IMR-90 (cell line): ENCODE results near the gene NEDD4L. TPM values are rescaled to one million over a fixed set of nuclear protein-coding genes. Genes with fewer than 3 reads are reported as not detected.

Source experiments
- ATAC-seq: fragments of 200-7000 bp; cut with Tn5 transposase; 2 replicates; pipeline ENCODE4 v1.9.1; 2020; ENCODE audit warnings: low read depth, mild to moderate bottlenecking, moderate library complexity
- BruUV-seq: library from RNA; stranded (reverse); fragments of 400-500 nt; replicated peaks from 2 replicates; lab custom pipeline; 2021; lab: Mats Ljungman, UMichigan
- CTCF ChIA-PET: fragments of 300-600 bp; formaldehyde crosslinking; extraction: SDS; loops from one replicate; lab custom pipeline; 2021; ENCODE audit warnings: antibody characterized with exemption; lab: Yijun Ruan, JAX
- POLR2A ChIA-PET: fragments of 300-600 bp; sonication (Branson Sonifier 250); formaldehyde crosslinking; loops from one replicate; lab custom pipeline; 2022; ENCODE audit warnings: antibody characterized with exemption; ENCODE audit not compliant: unreplicated experiment; lab: Charles Lee
- DNase-seq: peaks from one replicate; pipeline ENCODE4 v3.0.0; 2013
- H2AFZ ChIP-seq: replicated peaks from 2 replicates; pipeline ENCODE3; 2013; ENCODE audit warnings: low read length, mild to moderate bottlenecking; ENCODE audit not compliant: poor library complexity
- H2AK5ac ChIP-seq: 2 replicates; pipeline ENCODE4 v1.6.1; 2013; ENCODE audit warnings: low read depth, low read length, inconsistent platforms
- H2AK9ac ChIP-seq: replicated peaks from 2 replicates; pipeline ENCODE3; 2013; ENCODE audit warnings: mild to moderate bottlenecking, low read depth, low read length, moderate library complexity; ENCODE audit not compliant: poor library complexity
- H2BK120ac ChIP-seq: 2 replicates; pipeline ENCODE4 v1.6.1; 2013; ENCODE audit warnings: low read depth, low read length, inconsistent platforms
- H2BK15ac ChIP-seq: 3 replicates; pipeline ENCODE4 v1.6.1; 2013; ENCODE audit warnings: low read depth, low read length, inconsistent platforms
- H2BK20ac ChIP-seq: 2 replicates; pipeline ENCODE4 v1.6.1; 2013; ENCODE audit warnings: low read depth, mild to moderate bottlenecking, inconsistent platforms, low read length, moderate library complexity
- H2BK5ac ChIP-seq: 2 replicates; pipeline ENCODE4 v1.6.1; 2013; ENCODE audit warnings: mild to moderate bottlenecking, low read depth, low read length, inconsistent platforms; ENCODE audit not compliant: poor library complexity, severe bottlenecking
- H3K14ac ChIP-seq: replicated peaks from 2 replicates; pipeline ENCODE4 v1.6.1; 2013; ENCODE audit warnings: low read depth, low read length, inconsistent platforms
- H3K18ac ChIP-seq: 2 replicates; pipeline ENCODE4 v1.6.1; 2013; ENCODE audit warnings: low read depth, low read length, control low read depth
- H3K23ac ChIP-seq: 2 replicates; pipeline ENCODE4 v1.6.1; 2013; ENCODE audit warnings: low read depth, low read length, inconsistent platforms
- H3K27ac ChIP-seq: 2 replicates; pipeline ENCODE4 v1.5.1; 2013; ENCODE audit warnings: mild to moderate bottlenecking, control low read depth, low read length; ENCODE audit not compliant: insufficient read depth
- H3K27me3 ChIP-seq: 2 replicates; pipeline ENCODE4 v1.6.1; 2013; ENCODE audit warnings: low read length; ENCODE audit not compliant: control insufficient read depth, insufficient read depth
- H3K36me3 ChIP-seq: 2 replicates; pipeline ENCODE4 v1.6.1; 2013; ENCODE audit warnings: low read length, mixed read lengths; ENCODE audit not compliant: control insufficient read depth, insufficient read depth
- H3K4ac ChIP-seq: 2 replicates; pipeline ENCODE4 v1.6.1; 2013; ENCODE audit warnings: low read depth, low read length, inconsistent platforms
- H3K4me1 ChIP-seq: 2 replicates; pipeline ENCODE4 v1.6.1; 2013; ENCODE audit warnings: low read length, mixed read lengths; ENCODE audit not compliant: control insufficient read depth, insufficient read depth
- H3K4me2 ChIP-seq: 2 replicates; pipeline ENCODE4 v1.6.1; 2013; ENCODE audit warnings: low read depth, mild to moderate bottlenecking, control low read depth, low read length, moderate library complexity
- H3K4me3 ChIP-seq: 2 replicates; pipeline ENCODE4 v1.5.1; 2013; ENCODE audit warnings: low read depth, mild to moderate bottlenecking, control low read depth, low read length, moderate library complexity; ENCODE audit not compliant: insufficient read depth
- H3K56ac ChIP-seq: 2 replicates; pipeline ENCODE4 v1.6.1; 2013; ENCODE audit warnings: low read length, inconsistent platforms; ENCODE audit not compliant: insufficient read depth; ENCODE audit errors: extremely low read depth
- H3K79me1 ChIP-seq, 2 experiments: 2 replicates each; pipeline ENCODE4 v1.6.1; 2013; ENCODE audit warnings: low read length in 2 of 2, inconsistent platforms in 1 of 2, low read depth in 1 of 2
- H3K9ac ChIP-seq: 2 replicates; pipeline ENCODE4 v1.6.1; 2013; ENCODE audit warnings: low read depth, low read length, control low read depth
- H3K9me1 ChIP-seq: 2 replicates; pipeline ENCODE4 v1.6.1; 2013; ENCODE audit warnings: low read length, inconsistent platforms; ENCODE audit not compliant: insufficient read depth
- H3K9me3 ChIP-seq: 2 replicates; pipeline ENCODE4 v1.6.1; 2013; ENCODE audit warnings: low read length; ENCODE audit not compliant: control insufficient read depth, insufficient read depth
- H4K20me1 ChIP-seq: 2 replicates; pipeline ENCODE4 v1.6.1; 2013; ENCODE audit warnings: low read length, inconsistent platforms; ENCODE audit not compliant: insufficient read depth
- H4K5ac ChIP-seq: 2 replicates; pipeline ENCODE4 v1.6.1; 2013; ENCODE audit warnings: mild to moderate bottlenecking, low read depth, low read length, control low read depth
- H4K8ac ChIP-seq, 2 experiments: 2 replicates each; pipeline ENCODE4 v1.6.1; 2013; ENCODE audit warnings: low read depth in 2 of 2, low read length in 2 of 2, control low read depth in 1 of 2, inconsistent platforms in 1 of 2
- H4K91ac ChIP-seq: 2 replicates; pipeline ENCODE4 v1.6.1; 2013; ENCODE audit warnings: low read depth, low read length, inconsistent platforms; ENCODE audit not compliant: insufficient read depth
- BHLHE40 ChIP-seq: fragments of 150-350 bp; IDR thresholded peaks from 2 replicates; pipeline ENCODE4 v1.6.1; 2016; ENCODE audit warnings: mild to moderate bottlenecking, low read depth, low read length
- CEBPB ChIP-seq: IDR thresholded peaks from 2 replicates; pipeline ENCODE4 v1.6.1; 2012; ENCODE audit warnings: low read depth, low read length, improper control_type of control experiment
- CHD1 ChIP-seq: IDR thresholded peaks from 2 replicates; pipeline ENCODE4 v1.6.1; 2012; ENCODE audit warnings: low read depth, low read length, improper control_type of control experiment
- CTCF ChIP-seq: conservative IDR thresholded peaks from 2 replicates; pipeline ENCODE4 v1.5.1; 2012; ENCODE audit warnings: mild to moderate bottlenecking, low read depth, low read length, improper control_type of control experiment
- ELK1 ChIP-seq: fragments of 150-350 bp; IDR thresholded peaks from 2 replicates; pipeline ENCODE4 v1.6.1; 2016; ENCODE audit warnings: low read depth, mild to moderate bottlenecking, low read length, moderate library complexity, borderline replicate concordance
- FOS ChIP-seq: fragments of 150-350 bp; IDR thresholded peaks from 2 replicates; pipeline ENCODE4 v1.6.1; 2016; ENCODE audit warnings: low read depth, low read length
- MAFK ChIP-seq: IDR thresholded peaks from 2 replicates; pipeline ENCODE4 v1.6.1; 2012; ENCODE audit warnings: low read depth, low read length, improper control_type of control experiment
- MAZ ChIP-seq: IDR thresholded peaks from 2 replicates; pipeline ENCODE4 v1.6.1; 2012; ENCODE audit warnings: low read depth, mild to moderate bottlenecking, low read length, improper control_type of control experiment, moderate library complexity, borderline replicate concordance
- MXI1 ChIP-seq: IDR thresholded peaks from 2 replicates; pipeline ENCODE4 v1.6.1; 2012; ENCODE audit warnings: low read depth, mild to moderate bottlenecking, low read length, moderate library complexity, borderline replicate concordance
- NFE2L2 ChIP-seq: fragments of 150-350 bp; IDR thresholded peaks from 2 replicates; pipeline ENCODE4 v1.6.1; 2016; ENCODE audit warnings: low read depth, mild to moderate bottlenecking, low read length
- POLR2A ChIP-seq: IDR thresholded peaks from 2 replicates; pipeline ENCODE4 v1.6.1; 2012; ENCODE audit warnings: mild to moderate bottlenecking, low read depth, low read length
- RCOR1 ChIP-seq: IDR thresholded peaks from 2 replicates; pipeline ENCODE4 v1.6.1; 2012; ENCODE audit warnings: mild to moderate bottlenecking, low read length, improper control_type of control experiment; ENCODE audit not compliant: insufficient replicate concordance
- USF2 ChIP-seq: fragments of 150-350 bp; IDR thresholded peaks from 2 replicates; pipeline ENCODE4 v1.6.1; 2017; ENCODE audit warnings: mild to moderate bottlenecking, antibody characterized with exemption, low read length, low read depth
- WGBS, 2 experiments: methylation state at CpG; one replicate each; pipeline versions ENCODE4 v1.1.5 to v1.1.7; 2013; ENCODE audit warnings: missing lambda C conversion rate in 2 of 2; ENCODE audit not compliant: insufficient read length in 1 of 2; ENCODE audit errors: extremely low coverage in 2 of 2; 5-methylcytosine and 5-hydroxymethylcytosine counted together
- dilution Hi-C: fragments of 300-500 bp; cut with HindIII; formaldehyde crosslinking; loops from one replicate; pipeline ENCODE4 v1.14.3; 2018; ENCODE audit warnings: low sequenced_read_pairs; ENCODE audit not compliant: unreplicated experiment
- in situ Hi-C: fragments of 300-500 bp; cut with MboI; formaldehyde crosslinking; loops from 3 replicates; pipeline ENCODE4 v1.14.3; 2019; ENCODE audit warnings: low sequenced_read_pairs, inconsistent platforms, mixed read lengths
- intact Hi-C: fragments of 100-400 bp; cut with micrococcal nuclease; formaldehyde crosslinking; loops from 2 replicates; pipeline ENCODE4 v1.10.0; 2022
- polyA plus RNA-seq, 3 experiments: library from polyadenylated mRNA; depleted of rRNA; stranded (reverse); fragments of >200 nt; gene quantifications; 2 replicates each; pipeline ENCODE4 v1.2.3, GENCODE V29; 2012; ENCODE audit warnings: low replicate concordance in 1 of 3
- total RNA-seq: library from RNA; depleted of rRNA; stranded (reverse); fragments of >200 nt; gene quantifications from 2 replicates; pipeline ENCODE4 v1.2.3, GENCODE V29; 2012

NEDD4L gene
- total and polyA plus RNA-seq, 2 of the 4 experiments (the other 2 are of a cell fraction), result 10.0 to 10.9 TPM

GRCh38 chr18:58013241-58014211 is 30.5 kb upstream of the NEDD4L start:
- Histone ChIP-seq H3K56ac (no peak overlapping the region), H4K8ac (no peak overlapping the region), H3K4me2 (no peak overlapping the region), H4K91ac (no peak overlapping the region), H3K36me3 (no peaks in the 10 kb centered on the region), H3K23ac (no peak overlapping the region; the same call in 1 of the 2 replicates), H3K18ac (no peak overlapping the region), H3K9me3 (peaks cover 3% of the 10 kb centered on the region), H3K27ac (no peak overlapping the region), H2BK5ac (no peak overlapping the region), H3K9ac (no peak overlapping the region), H3K9me1 (no peaks in the 10 kb centered on the region), H2AFZ (no peak overlapping the region), H4K20me1 (no peaks in the 10 kb centered on the region), H2AK9ac (no peak overlapping the region), H2BK15ac (no peak overlapping the region), H3K14ac (peak overlapping the region; percentile 43; the same call in 1 of the 2 replicates), H3K4me3 (no peak overlapping the region), H3K27me3 (no peaks in the 10 kb centered on the region; the same call in 1 of the 2 replicates), H2AK5ac (no peak overlapping the region), H4K5ac (no peak overlapping the region), H2BK20ac (no peak overlapping the region), H3K4me1 (no peaks in the 10 kb centered on the region; the same call in 1 of the 2 replicates), H3K4ac (no peak overlapping the region), H3K79me1 (no peaks in the 10 kb centered on the region), H2BK120ac (no peak overlapping the region)
- no peak for TF ChIP-seq POLR2A
- no peak for TF ChIP-seq CTCF
- no peak for TF ChIP-seq USF2
- no peak for TF ChIP-seq MXI1
- no peak for TF ChIP-seq FOS
- TF ChIP-seq MAFK, result no peak
- TF ChIP-seq MAZ, result no peak
- TF ChIP-seq CEBPB, result no peak
- no peak for TF ChIP-seq CHD1
- TF ChIP-seq ELK1, result no peak
- TF ChIP-seq BHLHE40, result no peak
- no peak for TF ChIP-seq NFE2L2
- TF ChIP-seq RCOR1, result no peak
- CTCF ChIA-PET, result no interaction called here
- no CpG with 5 or more reads among the region's 8 CpGs for WGBS, 2 experiments
- no TSS peak for BruUV-seq
- POLR2A ChIA-PET, result no interaction called here
- intact Hi-C loops (no loop called here), dilution Hi-C loops (no loop called here), in situ Hi-C loops (no loop called here)
- peak; percentile 22 for DNase-seq
- ATAC-seq, result no peak
